Keratinocyte (primary cell): ENCODE data around the gene TMEM147. TPM values are rescaled to one million over a fixed set of nuclear protein-coding genes. Genes with fewer than 3 reads are reported as not detected.
A peak's percentile ranks its signal among the peaks of the same experiment; 100 is the strongest.

ENCODE experiments used
- DNase-seq: peaks from one replicate; pipeline ENCODE4 v3.0.0-alpha.2; 2011; ENCODE audit warnings: low read depth, missing footprints, low spot score
- FAIRE-seq: peaks from 2 replicates; lab custom pipeline; 2011; peaks lifted over from hg19 to GRCh38; lab: Jason Lieb, UNC
- H2AFZ ChIP-seq: 2 replicates; pipeline ENCODE4 v1.6.0; 2012; ENCODE audit warnings: low read length, control low read depth, inconsistent platforms; ENCODE audit not compliant: control insufficient read depth
- H3K27ac ChIP-seq: 2 replicates; pipeline ENCODE4 v1.5.1; 2011; ENCODE audit warnings: low read length; ENCODE audit not compliant: control insufficient read depth, insufficient read depth
- H3K27me3 ChIP-seq: 3 replicates; pipeline ENCODE4 v1.6.0; 2011; ENCODE audit warnings: low read length; ENCODE audit not compliant: control insufficient read depth, insufficient read depth; ENCODE audit errors: extremely low read depth
- H3K36me3 ChIP-seq, 2 experiments: 2 replicates in 1 of 2; 3 replicates in 1 of 2; pipeline ENCODE4 v1.5.1; 2011; ENCODE audit warnings: low read length in 2 of 2, mild to moderate bottlenecking in 1 of 2; ENCODE audit not compliant: control insufficient read depth in 2 of 2, insufficient read depth in 2 of 2; ENCODE audit errors: extremely low read depth in 1 of 2
- H3K4me1 ChIP-seq: 3 replicates; pipeline ENCODE4 v1.5.1; 2011; ENCODE audit warnings: low read length; ENCODE audit not compliant: control insufficient read depth, insufficient read depth; ENCODE audit errors: extremely low read depth
- H3K4me2 ChIP-seq: 3 replicates; pipeline ENCODE4 v1.6.0; 2011; ENCODE audit warnings: low read depth, low read length; ENCODE audit not compliant: control insufficient read depth, insufficient read depth; ENCODE audit errors: extremely low read depth
- H3K4me3 ChIP-seq, 3 experiments: fragments of 200-600 bp in 1 of 3; sonication (generic) in 1 of 3; 2 replicates in 2 of 3; 3 replicates in 1 of 3; pipeline ENCODE4 v1.5.1; 2011 to 2016; ENCODE audit warnings: low read length in 3 of 3, mild to moderate bottlenecking in 3 of 3, control low read depth in 2 of 3, inconsistent platforms in 1 of 3, low read depth in 1 of 3, mixed read lengths in 1 of 3, mixed run types in 1 of 3, moderate library complexity in 1 of 3; ENCODE audit not compliant: control insufficient read depth in 2 of 3, insufficient read depth in 2 of 3; ENCODE audit errors: extremely low read depth in 1 of 3
- H3K79me2 ChIP-seq: 2 replicates; pipeline ENCODE4 v1.6.0; 2012; ENCODE audit warnings: low read length; ENCODE audit not compliant: control insufficient read depth, insufficient read depth
- H3K9ac ChIP-seq: 3 replicates; pipeline ENCODE4 v1.6.0; 2011; ENCODE audit warnings: low read length; ENCODE audit not compliant: control insufficient read depth, insufficient read depth; ENCODE audit errors: extremely low read depth
- H3K9me1 ChIP-seq: 3 replicates; pipeline ENCODE4 v1.6.0; 2011; ENCODE audit warnings: low read length; ENCODE audit not compliant: control insufficient read depth, insufficient read depth; ENCODE audit errors: extremely low read depth
- H3K9me3 ChIP-seq: 2 replicates; pipeline ENCODE4 v1.5.1; 2012; ENCODE audit warnings: low read depth, low read length; ENCODE audit not compliant: control insufficient read depth
- H4K20me1 ChIP-seq: 3 replicates; pipeline ENCODE4 v1.6.0; 2011; ENCODE audit warnings: low read length; ENCODE audit not compliant: control insufficient read depth, insufficient read depth; ENCODE audit errors: extremely low read depth
- CTCF ChIP-seq, 3 experiments: IDR thresholded peaks in 1 of 3; conservative IDR thresholded peaks in 1 of 3; optimal IDR thresholded peaks in 1 of 3; 2 replicates in 2 of 3; 3 replicates in 1 of 3; pipeline versions ENCODE3 to v1.5.1; 2011; ENCODE audit warnings: low read length in 3 of 3, mild to moderate bottlenecking in 3 of 3, moderate library complexity in 2 of 3, control low read depth in 1 of 3, inconsistent platforms in 1 of 3; ENCODE audit not compliant: insufficient read depth in 2 of 3; ENCODE audit errors: extremely low read depth in 1 of 3
- EZH2 ChIP-seq: IDR thresholded peaks from one replicate; pipeline ENCODE4 v1.6.1; 2012; ENCODE audit warnings: inconsistent platforms, mild to moderate bottlenecking, low read length, moderate library complexity
- dilution Hi-C: fragments of 300-500 bp; cut with MboI; formaldehyde crosslinking; loops from one replicate; pipeline ENCODE4 v1.7.0; 2020; ENCODE audit warnings: low sequenced_read_pairs; ENCODE audit not compliant: extremely low pct_ligation_motif_present
- polyA plus RNA-seq, 5 experiments: library from polyadenylated mRNA; depleted of rRNA in 3 of 5; stranded (reverse) in 3 of 5; stranded (forward) in 1 of 5; unstranded in 1 of 5; fragments of >200 nt; gene quantifications; 1 replicate in 1 of 5; 2 replicates in 3 of 5; 3 replicates in 1 of 5; pipeline versions ENCODE4 v1.2.1 to v1.2.3, GENCODE V29; 2011 to 2012; ENCODE audit warnings: missing spikeins in 2 of 5, low read depth in 1 of 5, low replicate concordance in 1 of 5

The TMEM147 gene
- polyA plus RNA-seq, 1 donor (not counting 4 experiments of a cell fraction or from before 2014, with no cell fraction given), result 134 TPM

GRCh38 chr19:35517342-35517741, 28.1 kb upstream of the TMEM147 start:
- no peaks in the 10 kb centered on the region for H3K9me3 ChIP-seq
- H3K27ac ChIP-seq, result no peak overlapping the region
- H3K36me3 ChIP-seq, result no peaks in the 10 kb centered on the region
- H3K9me1 ChIP-seq, result no peaks in the 10 kb centered on the region
- DNase-seq (no peak), FAIRE-seq (no peak)
- no peaks in the 10 kb centered on the region for H3K79me2 ChIP-seq
- H3K4me1 ChIP-seq, result peaks cover 20% of the 10 kb centered on the region
- no peaks in the 10 kb centered on the region for H4K20me1 ChIP-seq
- dilution Hi-C loops, result no loop called here
- H3K4me3 ChIP-seq, result no peak overlapping the region
- no peak overlapping the region for H3K9ac ChIP-seq
- peaks cover 5% of the 10 kb centered on the region for H3K27me3 ChIP-seq
- no peak for TF ChIP-seq CTCF (optimal IDR thresholded peaks at IDR 0.05 in 1 of 3, IDR thresholded peaks at IDR 0.05 in 1 of 3, conservative IDR thresholded peaks at IDR 0.05 in 1 of 3; ENCODE audit: extremely low read depth in 1 of 3, insufficient read depth in 2 of 3, low read length in 3 of 3)
- no peak for TF ChIP-seq EZH2
- H3K4me2 ChIP-seq, result no peak overlapping the region
- H2AFZ ChIP-seq, result no peak overlapping the region

DNA sequence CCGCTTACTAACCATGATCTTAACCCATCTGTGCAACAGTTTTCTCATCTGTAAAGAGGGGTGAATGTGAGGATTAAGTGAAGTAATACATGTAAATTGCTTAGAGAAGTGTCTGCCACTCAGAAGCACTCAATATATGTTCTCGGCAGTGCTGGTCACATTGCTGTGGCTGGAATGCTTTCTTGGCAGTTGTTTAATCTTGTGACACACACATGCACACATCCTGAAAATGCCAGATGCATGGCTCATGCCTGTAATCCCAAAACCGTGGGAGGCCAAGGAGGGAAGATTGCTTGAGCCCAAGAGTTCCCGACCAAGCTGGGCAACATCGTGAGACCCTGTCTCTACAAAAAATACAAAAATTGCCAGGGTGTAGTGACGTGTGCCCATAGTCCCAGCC, 27.1 kb upstream of the TMEM147 start:
- Histone ChIP-seq H2AFZ (no peak overlapping the region), H3K9ac (no peak overlapping the region), H4K20me1 (no peaks in the 10 kb centered on the region), H3K4me2 (no peak overlapping the region), H3K4me3 (no peak overlapping the region), H3K27me3 (peaks cover 5% of the 10 kb centered on the region), H3K4me1 (peaks cover 20% of the 10 kb centered on the region), H3K9me3 (no peaks in the 10 kb centered on the region), H3K9me1 (no peaks in the 10 kb centered on the region), H3K36me3 (no peaks in the 10 kb centered on the region), H3K27ac (peak overlapping the region; percentile 8), H3K79me2 (no peaks in the 10 kb centered on the region)
- dilution Hi-C loops, result no loop called here
- TF ChIP-seq EZH2 (no peak), CTCF (optimal IDR thresholded peaks at IDR 0.05 in 1 of 3, IDR thresholded peaks at IDR 0.05 in 1 of 3, conservative IDR thresholded peaks at IDR 0.05 in 1 of 3; ENCODE audit: extremely low read depth in 1 of 3, insufficient read depth in 2 of 3, low read length in 3 of 3) (no peak)
- DNase-seq (no peak), FAIRE-seq (peak; percentile 89)
